H9 (cell line): ENCODE measurements around the gene CD81. TPM values are rescaled to one million over a fixed set of nuclear protein-coding genes. Genes with fewer than 3 reads are reported as not detected.

ENCODE experiments used
- DNase-seq: peaks from one replicate; pipeline ENCODE4 v3.0.0-alpha.2; 2017
- H2AFZ ChIP-seq: one replicate; pipeline ENCODE4 v1.6.1; 2013; ENCODE audit warnings: mild to moderate bottlenecking, low read length, control low read depth, moderate library complexity
- H2AK5ac ChIP-seq: 2 replicates; pipeline ENCODE4 v1.6.1; 2013; ENCODE audit warnings: low read length, control low read depth, mixed read lengths; ENCODE audit not compliant: insufficient read length
- H2BK120ac ChIP-seq: one replicate; pipeline ENCODE4 v1.6.1; 2013; ENCODE audit warnings: low read depth, mild to moderate bottlenecking, low read length, control low read depth, inconsistent platforms; ENCODE audit not compliant: poor library complexity, severe bottlenecking
- H2BK12ac ChIP-seq: 2 replicates; pipeline ENCODE4 v1.6.1; 2013; ENCODE audit warnings: low read length, control low read depth, mixed read lengths, low read depth; ENCODE audit not compliant: insufficient read length
- H2BK15ac ChIP-seq: 2 replicates; pipeline ENCODE4 v1.6.1; 2013; ENCODE audit warnings: low read depth, low read length, control low read depth
- H2BK20ac ChIP-seq: one replicate; pipeline ENCODE4 v1.6.1; 2013; ENCODE audit warnings: low read depth, mild to moderate bottlenecking, low read length, control low read depth, inconsistent platforms; ENCODE audit not compliant: poor library complexity, severe bottlenecking
- H2BK5ac ChIP-seq: 2 replicates; pipeline ENCODE4 v1.6.1; 2013; ENCODE audit warnings: low read length, control low read depth, mixed read lengths; ENCODE audit not compliant: insufficient read length
- H3K14ac ChIP-seq: 2 replicates; pipeline ENCODE4 v1.6.1; 2013; ENCODE audit warnings: low read length, control low read depth; ENCODE audit not compliant: insufficient read depth
- H3K18ac ChIP-seq: 2 replicates; pipeline ENCODE4 v1.6.1; 2013; ENCODE audit warnings: low read depth, mild to moderate bottlenecking, mixed read lengths, low read length, control low read depth; ENCODE audit not compliant: insufficient read length
- H3K23ac ChIP-seq: 2 replicates; pipeline ENCODE4 v1.6.1; 2013; ENCODE audit warnings: low read length, control low read depth, mixed read lengths, low read depth; ENCODE audit not compliant: insufficient read length
- H3K23me2 ChIP-seq: 2 replicates; pipeline ENCODE4 v1.6.1; 2013; ENCODE audit warnings: low read depth, mild to moderate bottlenecking, mixed read lengths, low read length, control low read depth; ENCODE audit not compliant: insufficient read length, poor library complexity, severe bottlenecking
- H3K27ac ChIP-seq: 2 replicates; pipeline ENCODE4 v1.5.1; 2013; ENCODE audit warnings: low read length, control low read depth, mixed read lengths, low read depth; ENCODE audit not compliant: insufficient read length
- H3K27me3 ChIP-seq: 2 replicates; pipeline ENCODE4 v1.6.1; 2013; ENCODE audit warnings: low read length, control low read depth, inconsistent platforms; ENCODE audit not compliant: insufficient read depth
- H3K4ac ChIP-seq: 2 replicates; pipeline ENCODE4 v1.6.1; 2013; ENCODE audit warnings: low read depth, mild to moderate bottlenecking, control low read depth, inconsistent platforms, low read length, moderate library complexity
- H3K4me1 ChIP-seq: 2 replicates; pipeline ENCODE4 v1.6.1; 2013; ENCODE audit warnings: low read length, control low read depth, inconsistent platforms; ENCODE audit not compliant: insufficient read depth
- H3K4me2 ChIP-seq: 2 replicates; pipeline ENCODE4 v1.6.1; 2013; ENCODE audit warnings: low read length, control low read depth, mixed read lengths; ENCODE audit not compliant: insufficient read length, insufficient read depth
- H3K56ac ChIP-seq: 2 replicates; pipeline ENCODE4 v1.6.1; 2013; ENCODE audit warnings: low read depth, mild to moderate bottlenecking, mixed read lengths, low read length, control low read depth; ENCODE audit not compliant: insufficient read length
- H3K79me1 ChIP-seq: 2 replicates; pipeline ENCODE4 v1.6.1; 2013; ENCODE audit warnings: low read depth, mild to moderate bottlenecking, moderate library complexity, low read length, control low read depth, inconsistent platforms; ENCODE audit not compliant: insufficient read depth, poor library complexity, severe bottlenecking
- H3K79me2 ChIP-seq: 2 replicates; pipeline ENCODE4 v1.6.1; 2013; ENCODE audit warnings: low read length, control low read depth, inconsistent platforms; ENCODE audit not compliant: insufficient read depth
- H3K9ac ChIP-seq: 2 replicates; pipeline ENCODE4 v1.6.1; 2013; ENCODE audit warnings: low read length, control low read depth, mixed read lengths; ENCODE audit not compliant: insufficient read length; ENCODE audit errors: extremely low read depth
- H3K9me3 ChIP-seq: one replicate; pipeline ENCODE4 v1.6.1; 2013; ENCODE audit warnings: low read depth, low read length, inconsistent platforms; ENCODE audit not compliant: control insufficient read depth
- H3T11ph ChIP-seq: one replicate; pipeline ENCODE4 v1.6.1; 2013; ENCODE audit warnings: mild to moderate bottlenecking, low read length, control low read depth, inconsistent platforms
- H4K20me1 ChIP-seq: one replicate; pipeline ENCODE4 v1.6.1; 2013; ENCODE audit not compliant: control insufficient read depth, insufficient read length, insufficient read depth
- H4K5ac ChIP-seq: 2 replicates; pipeline ENCODE4 v1.6.1; 2013; ENCODE audit warnings: low read depth, mild to moderate bottlenecking, mixed read lengths, low read length, control low read depth; ENCODE audit not compliant: insufficient read length
- H4K8ac ChIP-seq: replicated peaks from 2 replicates; pipeline ENCODE4 v1.6.1; 2013; ENCODE audit warnings: low read length, control low read depth, mixed read lengths, low read depth; ENCODE audit not compliant: insufficient read length
- H4K91ac ChIP-seq: 2 replicates; pipeline ENCODE4 v1.6.1; 2013; ENCODE audit warnings: low read depth, mild to moderate bottlenecking, moderate library complexity, mixed read lengths, low read length, control low read depth; ENCODE audit not compliant: insufficient read length
- H3K27ac Mint-ChIP-seq, 3 experiments: 2 replicates in 2 of 3; 3 replicates in 1 of 3; pipeline ENCODE4 v1.8.0; 2020 to 2021; ENCODE audit warnings: mixed read lengths in 3 of 3, mild to moderate bottlenecking in 1 of 3, moderate library complexity in 1 of 3
- H3K27me3 Mint-ChIP-seq: 2 replicates; pipeline ENCODE4 v1.8.0; 2021; ENCODE audit warnings: low read depth, mild to moderate bottlenecking, moderate library complexity, mixed read lengths
- H3K36me3 Mint-ChIP-seq, 3 experiments: 2 replicates in 2 of 3; 3 replicates in 1 of 3; pipeline ENCODE4 v1.8.0; 2020 to 2021; ENCODE audit warnings: low read depth in 3 of 3, mixed read lengths in 3 of 3; ENCODE audit not compliant: insufficient read depth in 1 of 3
- H3K4me1 Mint-ChIP-seq, 2 experiments: 2 replicates each; pipeline ENCODE4 v1.8.0; 2020; ENCODE audit warnings: mixed read lengths in 2 of 2
- H3K4me3 Mint-ChIP-seq, 2 experiments: 2 replicates in 1 of 2; 3 replicates in 1 of 2; pipeline ENCODE4 v1.8.0; 2020 to 2021; ENCODE audit warnings: mild to moderate bottlenecking in 2 of 2, mixed read lengths in 2 of 2, moderate library complexity in 1 of 2
- H3K9me3 Mint-ChIP-seq, 2 experiments: 2 replicates in 1 of 2; 3 replicates in 1 of 2; pipeline ENCODE4 v1.8.0; 2020; ENCODE audit warnings: mild to moderate bottlenecking in 2 of 2, mixed read lengths in 2 of 2, moderate library complexity in 1 of 2
- CTCF ChIP-seq: fragments of 200-600 bp; sonication (generic); conservative IDR thresholded peaks from 3 replicates; pipeline ENCODE4 v1.8.0; 2021; ENCODE audit warnings: antibody characterized with exemption, mild to moderate bottlenecking
- WGBS: extraction: QIAGEN DNeasy Blood & Tissue Kit; methylation state at CpG from one replicate; pipeline ENCODE4 v1.1.7; 2013; ENCODE audit warnings: missing lambda C conversion rate, low lambda C conversion rate, mixed read lengths; ENCODE audit not compliant: insufficient read length; ENCODE audit errors: extremely low coverage; 5-methylcytosine and 5-hydroxymethylcytosine counted together
- total RNA-seq: library from RNA; stranded (reverse); gene quantifications from 2 replicates; pipeline ENCODE4 v1.2.1, GENCODE V29; 2021

CD81 gene
- total RNA-seq, 1 experiment from 2014 or later, result 246 TPM

- Histone ChIP-seq H3K18ac (no peak overlapping the region), H3T11ph (no peak overlapping the region), H3K9me3 (no peaks in the 10 kb centered on the region), H4K20me1 (no peaks in the 10 kb centered on the region), H2BK12ac (no peak overlapping the region), H3K27me3 (no peaks in the 10 kb centered on the region), H2AFZ (no peak overlapping the region), H4K8ac (no peak overlapping the region), H3K4me2 (no peak overlapping the region), H3K23ac (no peak overlapping the region), H2BK120ac (no peak overlapping the region), H3K9ac (no peak overlapping the region), H3K56ac (no peak overlapping the region), H2AK5ac (no peak overlapping the region), H3K4me1 (no peaks in the 10 kb centered on the region), H2BK5ac (no peak overlapping the region), H3K79me2 (no peaks in the 10 kb centered on the region), H3K23me2 (peaks cover 11% of the 10 kb centered on the region), H4K5ac (no peak overlapping the region), H3K4ac (no peak overlapping the region), H3K14ac (no peak overlapping the region), H3K27ac (no peak overlapping the region), H4K91ac (no peak overlapping the region), H2BK20ac (no peak overlapping the region), H2BK15ac (no peak overlapping the region), H3K79me1 (no peaks in the 10 kb centered on the region)
- Mint-ChIP-seq H3K27me3 (no peaks in the 10 kb centered on the region), H3K9me3 (no peaks in the 10 kb centered on the region), H3K27ac (no peak overlapping the region), H3K36me3 (peaks cover 4 to 19% (median 13%) of the 10 kb centered on the region in 3 experiments; a peak in 6 of 7 replicates), H3K4me3 (no peak overlapping the region), H3K4me1 (peaks cover 2 to 6% of the 10 kb centered on the region in 2 experiments)
- no CpG with 5 or more reads among the region's 26 CpGs for WGBS
- TF ChIP-seq CTCF, result no peak
- no peak for DNase-seq
These were observed 19.4 kb downstream of the CD81 start for GRCh38 chr11:2396471-2396870.
